ENCODE measurements around the gene LINGO4.

The LINGO4 gene

GRCh38 chr1:151813271-151813977 lies 8.2 kb upstream of the LINGO4 start:
- TF ChIP-seq, protein P1, sequence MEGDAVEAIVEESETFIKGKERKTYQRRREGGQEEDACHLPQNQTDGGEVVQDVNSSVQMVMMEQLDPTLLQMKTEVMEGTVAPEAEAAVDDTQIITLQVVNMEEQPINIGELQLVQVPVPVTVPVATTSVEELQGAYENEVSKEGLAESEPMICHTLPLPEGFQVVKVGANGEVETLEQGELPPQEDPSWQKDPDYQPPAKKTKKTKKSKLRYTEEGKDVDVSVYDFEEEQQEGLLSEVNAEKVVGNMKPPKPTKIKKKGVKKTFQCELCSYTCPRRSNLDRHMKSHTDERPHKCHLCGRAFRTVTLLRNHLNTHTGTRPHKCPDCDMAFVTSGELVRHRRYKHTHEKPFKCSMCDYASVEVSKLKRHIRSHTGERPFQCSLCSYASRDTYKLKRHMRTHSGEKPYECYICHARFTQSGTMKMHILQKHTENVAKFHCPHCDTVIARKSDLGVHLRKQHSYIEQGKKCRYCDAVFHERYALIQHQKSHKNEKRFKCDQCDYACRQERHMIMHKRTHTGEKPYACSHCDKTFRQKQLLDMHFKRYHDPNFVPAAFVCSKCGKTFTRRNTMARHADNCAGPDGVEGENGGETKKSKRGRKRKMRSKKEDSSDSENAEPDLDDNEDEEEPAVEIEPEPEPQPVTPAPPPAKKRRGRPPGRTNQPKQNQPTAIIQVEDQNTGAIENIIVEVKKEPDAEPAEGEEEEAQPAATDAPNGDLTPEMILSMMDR (IDR thresholded peaks at IDR 0.05; ENCODE audit: low read depth, low read length): no peak

DNA sequence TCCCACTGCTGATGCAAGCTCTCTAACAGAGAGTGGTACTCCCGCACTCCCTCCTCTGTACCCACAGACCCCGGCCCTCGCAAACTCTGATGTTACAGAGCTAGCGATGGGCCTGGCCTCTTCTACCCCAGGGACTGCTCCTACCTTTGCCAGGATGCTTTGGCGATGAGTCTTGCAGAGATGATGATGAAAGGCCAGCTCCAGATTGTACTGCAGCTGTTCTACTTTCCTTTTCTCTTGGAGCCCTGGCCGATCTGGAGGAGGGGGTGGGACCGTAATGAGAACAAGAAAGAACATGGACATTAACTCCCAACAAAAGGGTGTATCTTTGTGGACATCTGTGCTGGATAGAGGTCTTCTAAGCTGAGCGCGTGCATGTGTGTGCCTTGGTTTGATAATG lies 6.0 kb upstream of the LINGO4 start:
- TF ChIP-seq, protein P1 (IDR thresholded peaks at IDR 0.05; ENCODE audit: low read depth, low read length): no peak
- H3K4me3 ChIP-seq (ENCODE audit: low read depth, low read length): no peak overlapping the region

More at GRCh38 chr1:151813271-151813977, 8.2 kb upstream of the LINGO4 start:
- H3K4me3 ChIP-seq (ENCODE audit: low read depth, low read length): no peak overlapping the region

DNA sequence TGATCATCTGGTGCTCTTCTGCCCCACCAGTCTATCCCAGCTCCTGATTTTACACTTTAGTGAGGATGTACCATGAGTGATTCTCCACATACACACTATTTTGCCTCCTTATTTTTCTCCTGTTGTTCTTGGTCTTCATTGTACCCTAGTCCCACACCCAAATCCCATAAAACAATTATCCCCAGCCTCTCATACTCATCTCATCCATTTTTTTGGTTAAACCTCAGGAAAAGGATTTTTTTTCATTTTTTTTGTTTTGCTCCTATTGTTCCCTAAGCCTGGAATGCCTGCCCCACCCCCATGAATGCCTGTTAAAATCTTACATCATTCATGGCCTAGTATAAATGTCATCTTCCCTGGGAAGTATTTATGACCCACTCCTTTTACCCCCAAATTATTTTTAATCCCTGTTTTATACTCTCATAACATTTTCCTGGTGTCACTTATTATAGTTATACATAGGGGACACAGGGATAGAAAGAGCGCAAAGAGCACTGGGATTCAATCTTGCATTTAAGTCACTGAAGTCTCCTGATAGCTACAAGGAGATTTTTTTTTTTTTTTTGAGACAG lies 4.9 kb upstream of the LINGO4 start:
- TF ChIP-seq, protein P1 (IDR thresholded peaks at IDR 0.05; ENCODE audit: low read depth, low read length): no peak
- no peak overlapping the region for H3K4me3 ChIP-seq (ENCODE audit: low read depth, low read length)

GRCh38 chr1:151809290-151809984 lies 4.2 kb upstream of the LINGO4 start:
- TF ChIP-seq, protein P1 (IDR thresholded peaks at IDR 0.05; ENCODE audit: low read depth, low read length): no peak
- no peak overlapping the region for H3K4me3 ChIP-seq (ENCODE audit: low read depth, low read length)

- no peak overlapping the region for H3K4me3 ChIP-seq (ENCODE audit: low read depth, low read length)
- TF ChIP-seq, protein P1 (IDR thresholded peaks at IDR 0.05; ENCODE audit: low read depth, low read length): no peak
Measured at GRCh38 chr1:151807766-151808165, 2.5 kb upstream of the LINGO4 start.

- TF ChIP-seq, protein P1 (IDR thresholded peaks at IDR 0.05; ENCODE audit: low read depth, low read length): no peak
- no peak overlapping the region for H3K4me3 ChIP-seq (ENCODE audit: low read depth, low read length)
Measured at GRCh38 chr1:151807131-151807530, 1.9 kb upstream of the LINGO4 start.

GRCh38 chr1:151806170-151806569 lies 951 bp upstream of the LINGO4 start:
- H3K4me3 ChIP-seq (ENCODE audit: low read depth, low read length): no peak overlapping the region
- TF ChIP-seq, protein P1 (IDR thresholded peaks at IDR 0.05; ENCODE audit: low read depth, low read length): no peak

Data from WI38 (cell line).